Measurements from ENCODE around the gene HAVCR2. TPM values are rescaled to one million over a fixed set of nuclear protein-coding genes. Genes with fewer than 3 reads are reported as not detected.
"Not testable (repeated sequence)": the region's sequence is repeated elsewhere in the genome, so short reads cannot be mapped to it uniquely, and the experiment has no call there.

HAVCR2 gene
- total RNA-seq, 1 experiment from 2014 or later, result 0.04 TPM

DNA sequence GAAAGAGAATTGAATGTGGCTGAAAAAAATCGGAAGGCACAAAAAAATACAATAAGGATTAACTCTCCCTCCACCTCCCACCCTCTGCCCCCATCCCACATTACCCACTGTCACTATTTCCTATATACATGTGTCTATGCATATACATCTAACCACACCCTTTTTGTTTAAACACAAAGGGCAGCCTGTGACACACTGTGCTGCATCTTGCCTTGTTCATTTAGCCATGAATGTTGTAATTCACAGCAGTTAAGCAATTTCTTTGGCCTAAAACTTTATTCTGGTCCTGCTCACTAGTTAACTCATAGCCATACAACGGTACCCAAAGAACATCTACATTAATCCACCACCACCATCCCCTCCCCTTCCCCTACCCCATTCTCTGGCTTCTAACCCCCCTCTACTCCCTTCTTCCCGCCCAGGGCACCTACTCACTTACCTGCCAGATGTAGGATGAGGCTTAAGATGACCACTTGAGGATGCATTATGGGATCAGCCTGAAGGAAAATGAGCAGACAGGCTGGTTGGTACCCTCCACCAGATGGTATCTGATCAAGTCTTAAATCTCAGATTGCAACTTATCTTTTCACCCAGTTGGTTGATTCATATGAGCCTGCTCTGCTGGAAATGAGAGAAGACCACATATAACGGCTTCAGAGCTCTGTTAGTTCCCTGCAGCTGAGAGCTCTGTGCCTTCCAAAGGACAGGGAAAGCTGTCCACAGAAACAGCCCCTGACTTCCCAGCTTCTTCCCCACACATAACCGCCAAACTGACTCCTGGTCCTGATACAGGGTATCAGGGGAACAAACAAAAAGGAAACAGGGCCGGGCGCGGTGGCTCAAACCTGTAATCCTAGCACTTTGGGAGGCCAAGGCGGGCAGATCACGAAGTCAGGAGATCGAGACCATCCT, 51.1 kb downstream of the HAVCR2 start:
- H4K20me1 ChIP-seq (ENCODE audit: low read length), result no peaks in the 10 kb centered on the region

GRCh38 chr5:157056848-157057247, 52.0 kb downstream of the HAVCR2 start:
- H3K27me3 ChIP-seq (ENCODE audit: low read length); H3K79me2 ChIP-seq (ENCODE audit: low read length); intact Hi-C loops (cut with micrococcal nuclease); H3K9me2 ChIP-seq (replicated peaks; ENCODE audit: low read length); H3K4me3 ChIP-seq (ENCODE audit: low read length); H2AFZ ChIP-seq (ENCODE audit: low read length); H3K36me3 ChIP-seq (ENCODE audit: low read depth, low read length); H3K27ac ChIP-seq (ENCODE audit: low read length); H3K4me1 ChIP-seq (ENCODE audit: insufficient read depth, low read length); BruUV-seq (replicated peaks); H4K20me1 ChIP-seq (ENCODE audit: low read length); H3F3A ChIP-seq (ENCODE audit: low read length, unreplicated experiment); H3K9me3 ChIP-seq (ENCODE audit: low read length); POLR2A ChIA-PET (ENCODE audit: unreplicated experiment); H3K9ac ChIP-seq (ENCODE audit: low read length); H3K4me2 ChIP-seq (ENCODE audit: low read length); ATAC-seq; CTCF ChIA-PET; DNase-seq: not testable (repeated sequence)

More for the DNA sequence above, 51.1 kb downstream of the HAVCR2 start:
- H3K4me3 ChIP-seq (ENCODE audit: low read length), result no peak overlapping the region
- H3K9me3 ChIP-seq (ENCODE audit: low read length), result no peaks in the 10 kb centered on the region
- ATAC-seq (no peak), DNase-seq (no peak)
- no peaks in the 10 kb centered on the region for H3K4me1 ChIP-seq (ENCODE audit: insufficient read depth, low read length)
- H3K4me2 ChIP-seq (ENCODE audit: low read length), result no peak overlapping the region
- no peaks in the 10 kb centered on the region for H3K27me3 ChIP-seq (ENCODE audit: low read length)
- ChIA-PET CTCF (no interaction called here), POLR2A (ENCODE audit: unreplicated experiment) (no interaction called here)
- no peak overlapping the region for H2AFZ ChIP-seq (ENCODE audit: low read length)
- H3K27ac ChIP-seq (ENCODE audit: low read length), result no peak overlapping the region
- H3K36me3 ChIP-seq (ENCODE audit: low read depth, low read length), result no peaks in the 10 kb centered on the region
- BruUV-seq (replicated peaks), result no TSS peak
- TF ChIP-seq EZH2 (IDR thresholded peaks at IDR 0.05; ENCODE audit: low read length, unreplicated experiment) (no peak), EZH2phosphoT487 (IDR thresholded peaks at IDR 0.05; ENCODE audit: borderline replicate concordance, low read length) (no peak), CTCF (conservative IDR thresholded peaks at IDR 0.05; ENCODE audit: low read depth, low read length) (no peak)
- no peak overlapping the region for H3K9ac ChIP-seq (ENCODE audit: low read length)
- H3K79me2 ChIP-seq (ENCODE audit: low read length), result no peaks in the 10 kb centered on the region
- no peaks in the 10 kb centered on the region for H3F3A ChIP-seq (ENCODE audit: low read length, unreplicated experiment)
- intact Hi-C loops (cut with micrococcal nuclease), result no loop called here
- no peaks in the 10 kb centered on the region for H3K9me2 ChIP-seq (replicated peaks; ENCODE audit: low read length)

GRCh38 chr5:157051604-157052245, 57.1 kb downstream of the HAVCR2 start:
- Histone ChIP-seq H3K9ac (ENCODE audit: low read length) (no peak overlapping the region), H3K9me3 (ENCODE audit: low read length) (no peaks in the 10 kb centered on the region), H2AFZ (ENCODE audit: low read length) (no peak overlapping the region), H4K20me1 (ENCODE audit: low read length) (no peaks in the 10 kb centered on the region), H3K4me2 (ENCODE audit: low read length) (no peak overlapping the region), H3K4me3 (ENCODE audit: low read length) (no peak overlapping the region), H3K9me2 (replicated peaks; ENCODE audit: low read length) (no peaks in the 10 kb centered on the region), H3K27ac (ENCODE audit: low read length) (no peak overlapping the region), H3K4me1 (ENCODE audit: insufficient read depth, low read length) (peaks cover 8% of the 10 kb centered on the region; the same call in 1 of the 2 replicates), H3K27me3 (ENCODE audit: low read length) (peaks cover 13% of the 10 kb centered on the region; the same call in 1 of the 2 replicates), H3K79me2 (ENCODE audit: low read length) (no peaks in the 10 kb centered on the region), H3K36me3 (ENCODE audit: low read depth, low read length) (no peaks in the 10 kb centered on the region), H3F3A (ENCODE audit: low read length, unreplicated experiment) (no peaks in the 10 kb centered on the region)
- no TSS peak for BruUV-seq (replicated peaks)
- CTCF ChIA-PET, result no interaction called here
- ATAC-seq, result no peak
- POLR2A ChIA-PET (ENCODE audit: unreplicated experiment), result no interaction called here
- TF ChIP-seq EZH2 (IDR thresholded peaks at IDR 0.05; ENCODE audit: low read length, unreplicated experiment) (no peak), CTCF (conservative IDR thresholded peaks at IDR 0.05; ENCODE audit: low read depth, low read length) (no peak), EZH2phosphoT487 (IDR thresholded peaks at IDR 0.05; ENCODE audit: borderline replicate concordance, low read length) (no peak)
- DNase-seq, result no peak
- intact Hi-C loops (cut with micrococcal nuclease), result no loop called here
